ENCODE results near the gene ANP32E.
A peak's percentile ranks its signal among the peaks of the same experiment; 100 is the strongest.
"Not testable (repeated sequence)": the region's sequence is repeated elsewhere in the genome, so short reads cannot be mapped to it uniquely, and the experiment has no call there.

ANP32E gene

GRCh38 chr1:150256554-150257341, 20.8 kb upstream of the ANP32E start:
- H3K4me3 ChIP-seq (ENCODE audit: control insufficient read depth, low read depth, low read length): no peak overlapping the region
- no peak for DNase-seq (ENCODE audit: low read depth)

DNA sequence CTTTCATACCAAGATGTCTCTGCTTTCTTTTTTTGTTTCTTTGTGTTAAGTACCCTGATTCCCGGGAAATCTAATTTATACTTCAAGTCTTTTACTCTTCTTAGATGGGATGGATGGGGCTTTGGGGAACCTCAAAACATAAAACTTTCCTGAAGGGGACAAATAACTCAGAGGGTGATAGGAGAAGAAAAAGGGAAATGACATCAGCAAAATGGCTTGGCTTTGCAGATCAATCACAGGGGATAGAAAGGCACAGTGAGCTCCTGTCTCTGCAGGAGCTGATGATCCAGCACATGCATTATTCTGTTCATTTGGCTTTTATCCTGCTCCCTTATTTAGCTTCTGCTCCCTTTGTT, 20.3 kb upstream of the ANP32E start:
- no peak for DNase-seq (ENCODE audit: low read depth)
- TF ChIP-seq CTCF (conservative IDR thresholded peaks at IDR 0.05; ENCODE audit: control insufficient read depth, insufficient read depth, low read depth, low read length): no peak
- no peak overlapping the region for H3K4me3 ChIP-seq (ENCODE audit: control insufficient read depth, low read depth, low read length)

More at GRCh38 chr1:150256554-150257341, 20.8 kb upstream of the ANP32E start:
- TF ChIP-seq CTCF (conservative IDR thresholded peaks at IDR 0.05; ENCODE audit: control insufficient read depth, insufficient read depth, low read depth, low read length): no peak

DNA sequence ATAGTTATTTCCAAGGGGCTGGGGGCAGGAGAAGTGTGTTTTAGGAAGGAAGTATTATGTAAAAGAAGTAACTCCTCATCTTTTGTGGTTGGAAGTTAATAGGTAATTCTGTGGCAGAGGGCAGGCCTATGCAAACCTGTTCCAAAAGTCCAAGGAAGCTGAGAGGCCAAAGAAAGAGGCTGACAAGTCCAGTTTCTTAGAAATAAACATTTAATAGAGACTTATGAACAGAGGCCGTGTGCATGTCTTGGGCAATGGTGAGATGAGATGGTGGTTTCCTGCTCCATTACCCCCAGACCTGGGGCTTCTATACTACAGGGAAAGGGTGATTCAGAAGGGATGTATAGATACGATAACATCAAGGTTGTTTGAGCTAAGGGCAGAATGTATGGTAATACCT, 14.0 kb upstream of the ANP32E start:
- no peak for TF ChIP-seq CTCF (conservative IDR thresholded peaks at IDR 0.05; ENCODE audit: control insufficient read depth, insufficient read depth, low read depth, low read length)
- DNase-seq (ENCODE audit: low read depth): no peak
- no peak overlapping the region for H3K4me3 ChIP-seq (ENCODE audit: control insufficient read depth, low read depth, low read length)

DNA sequence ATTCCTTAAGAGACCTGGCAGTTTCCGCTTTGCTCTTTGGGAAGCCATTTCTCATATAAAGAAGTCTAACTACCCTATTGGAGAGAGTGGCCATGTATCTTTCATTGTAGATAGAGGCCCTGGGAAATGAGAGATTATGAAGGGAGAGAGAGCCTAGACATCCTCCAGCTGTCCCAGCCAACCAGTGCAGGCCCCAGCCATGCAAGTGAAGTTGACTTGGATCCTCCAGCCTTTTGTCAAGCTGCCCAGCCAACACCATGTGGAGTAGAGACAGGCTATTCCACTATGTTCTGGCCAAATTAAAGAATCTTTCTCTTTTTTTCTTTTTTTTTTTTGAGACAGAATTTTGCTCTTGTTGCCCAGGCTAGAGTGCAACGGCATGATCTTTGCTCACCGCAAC, 7.1 kb upstream of the ANP32E start:
- no peak for DNase-seq (ENCODE audit: low read depth)
- TF ChIP-seq CTCF (conservative IDR thresholded peaks at IDR 0.05; ENCODE audit: control insufficient read depth, insufficient read depth, low read depth, low read length): no peak

DNA sequence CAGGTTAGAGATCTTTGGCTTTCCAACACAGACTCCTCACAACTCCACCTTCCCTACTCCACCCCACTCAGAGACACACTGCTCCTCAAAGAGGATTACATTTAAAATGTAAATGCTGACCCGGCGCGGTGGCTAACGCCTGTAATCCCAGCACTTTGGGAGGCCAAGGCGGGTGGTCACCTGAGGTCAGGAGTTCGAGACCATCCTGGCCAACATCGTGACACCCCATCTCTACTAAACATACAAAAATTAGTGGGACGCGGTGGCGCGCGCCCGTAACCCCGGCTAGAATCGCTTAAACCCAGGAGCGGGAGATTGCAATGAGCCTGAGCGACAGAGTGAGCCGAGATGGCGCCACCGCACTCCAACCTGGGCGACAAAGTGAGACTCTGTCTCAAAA, 1.8 kb upstream of the ANP32E start:
- H3K4me3 ChIP-seq (ENCODE audit: control insufficient read depth, low read depth, low read length): no peak overlapping the region
- no peak for TF ChIP-seq CTCF (conservative IDR thresholded peaks at IDR 0.05; ENCODE audit: control insufficient read depth, insufficient read depth, low read depth, low read length)
- DNase-seq (ENCODE audit: low read depth): no peak

More for the DNA sequence above, 7.1 kb upstream of the ANP32E start:
- H3K4me3 ChIP-seq (ENCODE audit: control insufficient read depth, low read depth, low read length): no peak overlapping the region

DNA sequence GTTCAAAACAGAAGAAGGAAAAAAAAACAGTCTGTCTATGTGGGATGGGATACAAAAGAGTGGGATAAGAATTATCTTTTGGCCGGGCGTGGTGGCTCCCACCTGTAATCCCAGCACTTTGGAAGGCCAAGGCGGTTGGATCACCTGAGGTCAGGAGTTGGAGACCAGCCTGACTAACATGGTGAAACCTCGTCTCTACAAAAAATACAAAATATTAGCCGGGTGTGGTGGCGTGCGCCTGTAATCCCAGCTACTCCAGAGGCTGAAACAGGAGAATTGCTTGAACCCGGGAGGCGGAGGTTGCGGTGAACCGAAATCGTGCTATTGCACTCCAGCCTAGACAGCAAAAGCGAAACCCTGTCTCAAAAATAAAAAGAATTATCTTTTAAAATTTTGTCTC, 1.3 kb upstream of the ANP32E start:
- not testable (repeated sequence) for H3K4me3 ChIP-seq (ENCODE audit: control insufficient read depth, low read depth, low read length); DNase-seq (ENCODE audit: low read depth)

- DNase-seq (ENCODE audit: low read depth): no peak
- TF ChIP-seq CTCF (conservative IDR thresholded peaks at IDR 0.05; ENCODE audit: control insufficient read depth, insufficient read depth, low read depth, low read length): no peak
- peak overlapping the region; percentile 67 for H3K4me3 ChIP-seq (ENCODE audit: control insufficient read depth, low read depth, low read length)
These were observed 745 bp upstream of the ANP32E start for GRCh38 chr1:150236614-150237100.
